ENCODE measurements around the gene TMEM38B. TPM values are rescaled to one million over a fixed set of nuclear protein-coding genes. Genes with fewer than 3 reads are reported as not detected.
"Not testable (repeated sequence)": the region's sequence is repeated elsewhere in the genome, so short reads cannot be mapped to it uniquely, and the experiment has no call there.

The TMEM38B gene
- total RNA-seq, 1 donor from 2014 or later, result 8.7 TPM

GRCh38 chr9:105722099-105722498 is 27.8 kb downstream of the TMEM38B start:
- no peak for DNase-seq (ENCODE audit: low spot score)

- DNase-seq (ENCODE audit: low spot score), result no peak
These were observed 31.0 kb downstream of the TMEM38B start for GRCh38 chr9:105725370-105725769.

DNA sequence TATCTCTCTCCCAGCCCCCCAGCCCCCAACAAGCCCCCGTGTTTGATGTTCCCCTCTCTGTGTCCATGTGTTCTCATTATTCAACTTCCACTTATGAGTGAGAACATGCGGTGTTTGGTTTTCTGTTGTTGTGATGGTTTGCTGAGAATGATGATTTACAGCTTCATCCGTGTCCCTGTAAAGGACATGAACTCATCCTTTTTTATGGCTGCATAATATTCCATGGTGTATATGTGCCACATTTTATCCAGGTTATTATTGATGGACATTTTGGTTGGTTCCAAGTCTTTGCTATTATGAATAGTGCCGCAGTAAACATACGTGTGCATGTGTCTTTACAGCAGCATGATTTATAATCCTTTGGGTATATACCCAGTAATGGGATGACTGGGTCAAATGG is 33.9 kb downstream of the TMEM38B start:
- not testable (repeated sequence) for DNase-seq (ENCODE audit: low spot score)

DNA sequence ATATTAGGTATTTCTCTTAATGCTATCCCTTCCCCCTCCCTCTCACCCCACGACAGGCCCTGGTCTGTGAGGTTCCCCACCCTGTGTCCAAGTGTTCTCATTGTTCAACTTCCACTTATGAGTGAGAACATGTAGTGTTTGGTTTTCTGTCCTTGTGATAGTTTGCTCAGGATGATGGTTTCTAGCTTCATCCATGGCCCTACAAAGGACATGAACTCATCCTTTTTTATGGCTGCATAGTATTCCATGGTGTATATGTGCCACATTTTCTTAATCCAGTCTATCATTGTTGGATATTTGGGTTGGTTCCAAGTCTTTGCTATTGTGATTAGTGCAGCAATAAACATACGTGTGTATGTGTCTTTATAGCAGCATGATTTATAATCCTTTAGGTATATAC is 37.1 kb downstream of the TMEM38B start:
- not testable (repeated sequence) for DNase-seq (ENCODE audit: low spot score)

- DNase-seq (ENCODE audit: low spot score), result no peak
These were observed 41.0 kb downstream of the TMEM38B start for GRCh38 chr9:105735366-105735765.

DNA sequence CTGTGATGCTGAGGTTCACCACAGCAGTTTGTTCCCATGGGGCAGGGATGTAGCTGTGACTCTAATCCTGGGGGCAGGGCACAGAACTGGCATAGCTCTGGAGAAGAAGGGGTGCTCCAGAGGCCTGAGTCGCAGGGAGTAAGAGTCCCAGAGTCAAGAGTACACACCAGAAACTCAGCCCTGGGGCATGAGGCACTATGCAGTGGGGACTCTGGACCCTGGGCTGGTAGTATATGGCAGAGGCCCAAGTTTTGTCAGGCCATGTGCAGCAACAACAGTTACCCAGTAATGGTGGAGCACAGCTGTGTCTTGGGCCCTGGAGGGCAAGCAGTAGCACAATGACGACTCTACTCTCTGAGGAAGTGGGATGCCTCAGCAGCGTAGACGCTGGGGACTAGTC is 42.9 kb downstream of the TMEM38B start:
- DNase-seq (ENCODE audit: low spot score), result no peak

GRCh38 chr9:105742088-105742487 is 47.7 kb downstream of the TMEM38B start:
- DNase-seq (ENCODE audit: low spot score), result no peak

DNA sequence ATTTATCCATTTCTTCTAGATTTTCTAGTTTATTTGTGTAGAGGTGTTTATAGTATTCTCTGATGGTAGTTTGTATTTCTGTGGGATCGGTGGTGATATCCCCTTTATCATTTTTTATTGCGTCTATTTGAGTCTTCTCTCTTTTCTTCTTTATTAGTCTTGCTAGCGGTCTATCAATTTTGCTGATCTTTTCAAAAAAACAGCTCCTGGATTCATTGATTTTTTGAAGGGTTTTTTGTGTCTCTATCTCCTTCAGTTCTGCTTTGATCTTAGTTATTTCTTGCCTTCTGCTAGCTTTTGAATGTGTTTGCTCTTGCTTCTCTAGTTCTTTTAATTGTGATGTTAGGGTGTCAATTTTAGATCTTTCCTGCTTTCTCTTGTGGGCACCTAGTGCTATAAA is 53.0 kb downstream of the TMEM38B start:
- not testable (repeated sequence) for DNase-seq (ENCODE audit: low spot score)

GRCh38 chr9:105751761-105752160 is 57.4 kb downstream of the TMEM38B start:
- no peak for DNase-seq (ENCODE audit: low spot score)

GRCh38 chr9:105757496-105758251 is 63.3 kb downstream of the TMEM38B start:
- no peak for DNase-seq (ENCODE audit: low spot score)

- no peak for DNase-seq (ENCODE audit: low spot score)
These were observed 65.7 kb downstream of the TMEM38B start for GRCh38 chr9:105760053-105760452.

DNA sequence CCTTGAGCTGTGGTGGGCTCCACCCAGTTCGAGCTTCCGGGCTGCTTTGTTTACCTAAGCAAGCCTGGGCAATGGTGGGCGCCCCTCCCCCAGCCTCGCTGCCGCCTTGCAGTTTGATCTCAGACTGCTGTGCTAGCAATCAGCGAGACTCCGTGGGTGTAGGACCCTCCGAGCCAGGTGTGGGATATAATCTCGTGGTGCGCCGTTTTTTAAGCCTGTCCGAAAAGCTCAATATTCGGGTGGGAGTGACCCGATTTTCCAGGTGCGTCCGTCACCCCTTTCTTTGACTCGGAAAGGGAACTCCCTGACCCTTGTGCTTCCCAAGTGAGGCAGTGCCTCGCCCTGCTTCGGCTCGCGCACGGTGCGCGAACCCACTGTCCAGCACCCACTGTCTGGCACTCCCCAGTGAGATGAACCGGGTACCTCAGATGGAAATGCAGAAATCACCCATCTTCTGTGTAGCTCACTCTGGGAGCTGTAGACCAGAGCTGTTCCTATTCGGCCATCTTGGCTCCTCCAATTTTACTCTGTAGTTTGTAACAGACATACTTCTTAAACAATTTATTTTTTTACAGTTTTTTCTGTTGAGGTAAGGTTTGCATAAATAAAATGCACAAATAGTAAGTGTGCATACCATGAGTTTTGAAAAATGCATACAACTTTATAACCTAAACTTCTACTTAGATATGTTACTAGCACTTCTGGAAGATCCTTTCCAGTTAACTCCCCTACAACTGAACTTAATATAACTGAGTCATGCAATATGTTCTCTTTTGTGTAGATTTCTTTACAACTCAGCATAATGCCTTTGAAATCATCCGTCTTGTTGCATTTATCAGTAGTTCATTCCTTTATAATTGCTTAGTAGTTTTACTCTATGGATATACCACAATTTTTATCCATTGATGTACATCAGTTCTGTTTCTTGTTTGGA is 88.5 kb downstream of the TMEM38B start:
- not testable (repeated sequence) for DNase-seq (ENCODE audit: low spot score)

DNA sequence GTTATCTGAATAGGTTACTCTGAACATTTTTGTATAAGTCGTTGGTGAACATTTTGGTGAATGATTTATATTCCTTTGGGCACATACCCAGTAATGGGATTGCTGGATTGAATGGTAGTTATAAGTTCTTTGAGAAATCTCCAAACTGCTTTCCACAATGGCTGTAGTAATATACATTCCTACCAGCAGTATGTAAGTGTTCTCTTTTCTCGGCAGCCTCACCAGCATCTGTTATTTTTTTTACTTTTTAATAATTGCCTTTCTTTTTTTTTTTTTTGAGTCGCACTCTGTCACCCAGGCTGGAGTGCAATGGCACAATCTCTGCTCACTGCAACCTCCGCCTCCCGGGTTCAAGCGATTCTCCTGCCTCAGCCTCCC is 89.1 kb downstream of the TMEM38B start:
- DNase-seq (ENCODE audit: low spot score), result not testable (repeated sequence)

DNA sequence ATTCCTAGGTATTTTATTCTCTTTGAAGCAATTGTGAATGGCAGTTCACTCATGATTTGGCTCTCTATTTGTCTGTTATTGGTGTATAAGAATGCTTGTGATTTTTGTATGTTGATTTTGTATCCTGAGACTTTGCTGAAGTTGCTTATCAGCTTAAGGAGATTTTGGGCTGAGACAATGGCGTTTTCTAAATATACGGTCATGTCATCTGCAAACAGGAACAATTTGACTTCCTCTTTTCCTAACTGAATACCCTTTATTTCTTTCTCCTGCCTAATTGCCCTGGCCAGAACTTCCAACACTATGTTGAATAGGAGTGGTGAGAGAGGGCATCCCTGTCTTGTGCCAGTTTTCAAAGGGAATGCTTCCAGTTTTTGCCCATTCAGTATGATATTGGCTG is 92.5 kb downstream of the TMEM38B start:
- DNase-seq (ENCODE audit: low spot score), result not testable (repeated sequence)

DNA sequence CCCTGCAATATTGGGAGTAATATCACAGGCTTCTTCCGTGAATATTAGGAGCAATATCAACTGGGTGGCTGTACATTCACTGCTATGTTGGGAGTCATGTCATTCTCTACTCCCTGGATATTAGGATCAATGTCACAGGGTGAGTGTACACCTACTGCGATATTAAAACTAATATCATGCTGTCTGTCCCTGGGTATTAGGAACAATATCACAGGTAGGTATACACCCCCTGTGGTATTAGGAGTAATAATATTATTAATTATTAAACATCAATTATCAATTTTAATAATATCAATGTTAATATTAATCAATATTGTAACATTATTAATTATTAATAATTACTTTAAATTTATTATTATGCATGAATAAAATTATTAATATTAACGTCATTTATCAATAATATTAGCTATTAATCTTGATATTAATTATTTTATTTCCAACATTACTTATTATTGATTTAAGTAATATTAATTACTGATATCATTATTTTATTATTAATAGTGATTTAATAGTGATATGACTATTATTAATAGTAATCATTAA is 121.9 kb downstream of the TMEM38B start:
- no peak for DNase-seq (ENCODE audit: low spot score)

GRCh38 chr9:105816981-105817380 is 122.6 kb downstream of the TMEM38B start:
- no peak for DNase-seq (ENCODE audit: low spot score)

- no peak for DNase-seq (ENCODE audit: low spot score)
These were observed 124.6 kb downstream of the TMEM38B start for GRCh38 chr9:105818903-105819302.

GRCh38 chr9:105822814-105823213 is 128.5 kb downstream of the TMEM38B start:
- no peak for DNase-seq (ENCODE audit: low spot score)
